GM21381 (cell line): ENCODE results near the gene GPR153.
A peak's percentile ranks its signal among the peaks of the same experiment; 100 is the strongest.

Source experiments
- ATAC-seq: cut with Tn5 transposase; IDR thresholded peaks from one replicate; pipeline ENCODE4 v1.9.1; 2021; ENCODE audit warnings: mild to moderate bottlenecking, moderate library complexity; ENCODE audit not compliant: unreplicated experiment

Gene GPR153

GRCh38 chr1:6249739-6250689 is 10.9 kb downstream of the GPR153 start:
- no peak for ATAC-seq

DNA sequence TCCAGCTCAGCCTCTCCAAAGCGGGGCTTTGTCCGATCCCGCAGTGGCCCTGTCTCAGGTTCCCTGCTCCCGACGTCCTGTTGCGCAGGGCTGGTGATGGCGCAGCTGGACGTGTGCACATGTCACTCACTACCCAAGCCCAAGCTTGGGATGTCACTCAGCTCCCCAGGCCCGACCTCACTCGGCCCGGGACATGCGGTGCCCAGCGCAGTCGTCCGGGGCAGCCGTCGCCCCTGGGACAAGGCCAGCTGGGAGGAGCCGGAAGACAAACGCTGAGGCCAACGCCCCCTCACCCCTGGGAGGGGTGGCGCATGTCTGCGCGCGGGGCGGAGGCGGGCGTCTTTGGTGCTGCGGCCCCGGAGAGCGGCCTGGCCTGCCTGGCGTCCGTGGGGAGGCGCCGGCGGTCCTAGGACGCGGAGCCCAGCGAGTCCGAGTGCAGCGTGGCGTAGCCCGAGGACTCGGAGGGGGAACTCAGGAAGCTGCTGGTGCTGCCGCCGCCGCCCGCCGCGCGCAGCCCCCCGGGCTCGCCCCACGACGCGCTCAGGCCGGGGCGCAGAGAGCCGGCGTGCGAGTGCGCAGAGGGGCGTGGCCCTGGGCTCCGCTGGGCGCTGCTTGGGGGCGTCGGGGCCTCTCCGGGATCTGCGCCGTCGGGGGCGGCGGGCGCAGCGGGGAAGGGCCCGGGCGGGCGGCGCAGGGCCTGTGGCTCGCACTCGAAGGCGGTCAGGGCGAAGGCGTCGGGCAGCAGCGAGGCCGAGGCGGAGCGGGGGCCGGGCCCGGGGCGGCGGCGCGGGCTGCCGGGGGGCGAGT is 11.8 kb downstream of the GPR153 start:
- ATAC-seq = no peak

DNA sequence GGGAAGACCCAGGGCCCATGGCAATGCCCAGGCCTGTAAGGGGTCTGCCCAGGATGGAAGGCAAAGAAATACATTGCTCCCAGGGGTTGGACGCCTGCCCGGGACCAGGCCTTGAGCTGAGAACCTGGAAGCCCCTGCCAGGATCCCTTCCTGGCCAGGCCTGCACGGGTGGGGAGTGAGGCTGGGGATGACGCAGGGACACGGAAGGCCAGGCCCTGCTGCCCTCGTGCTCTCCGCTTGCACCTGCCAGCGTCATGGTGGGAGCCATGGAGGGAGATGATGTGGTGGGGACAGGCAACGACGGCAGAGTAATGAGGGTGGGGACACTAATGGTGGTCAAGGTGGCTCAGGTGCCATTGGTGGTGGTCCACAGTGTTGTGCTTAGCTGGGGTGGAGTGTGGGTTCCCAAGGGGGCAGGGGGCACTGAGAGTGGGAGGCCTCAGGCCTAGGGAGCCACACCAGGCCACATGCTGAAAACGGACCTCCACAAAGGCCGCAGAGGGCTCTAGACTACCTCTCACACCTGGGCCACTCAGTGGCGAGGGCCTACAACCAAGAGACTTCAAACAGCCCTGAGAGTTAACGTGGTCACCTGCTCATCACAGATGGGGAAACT is 12.6 kb downstream of the GPR153 start:
- no peak for ATAC-seq

- ATAC-seq = no peak
These were observed 13.2 kb downstream of the GPR153 start for GRCh38 chr1:6247651-6248050.

DNA sequence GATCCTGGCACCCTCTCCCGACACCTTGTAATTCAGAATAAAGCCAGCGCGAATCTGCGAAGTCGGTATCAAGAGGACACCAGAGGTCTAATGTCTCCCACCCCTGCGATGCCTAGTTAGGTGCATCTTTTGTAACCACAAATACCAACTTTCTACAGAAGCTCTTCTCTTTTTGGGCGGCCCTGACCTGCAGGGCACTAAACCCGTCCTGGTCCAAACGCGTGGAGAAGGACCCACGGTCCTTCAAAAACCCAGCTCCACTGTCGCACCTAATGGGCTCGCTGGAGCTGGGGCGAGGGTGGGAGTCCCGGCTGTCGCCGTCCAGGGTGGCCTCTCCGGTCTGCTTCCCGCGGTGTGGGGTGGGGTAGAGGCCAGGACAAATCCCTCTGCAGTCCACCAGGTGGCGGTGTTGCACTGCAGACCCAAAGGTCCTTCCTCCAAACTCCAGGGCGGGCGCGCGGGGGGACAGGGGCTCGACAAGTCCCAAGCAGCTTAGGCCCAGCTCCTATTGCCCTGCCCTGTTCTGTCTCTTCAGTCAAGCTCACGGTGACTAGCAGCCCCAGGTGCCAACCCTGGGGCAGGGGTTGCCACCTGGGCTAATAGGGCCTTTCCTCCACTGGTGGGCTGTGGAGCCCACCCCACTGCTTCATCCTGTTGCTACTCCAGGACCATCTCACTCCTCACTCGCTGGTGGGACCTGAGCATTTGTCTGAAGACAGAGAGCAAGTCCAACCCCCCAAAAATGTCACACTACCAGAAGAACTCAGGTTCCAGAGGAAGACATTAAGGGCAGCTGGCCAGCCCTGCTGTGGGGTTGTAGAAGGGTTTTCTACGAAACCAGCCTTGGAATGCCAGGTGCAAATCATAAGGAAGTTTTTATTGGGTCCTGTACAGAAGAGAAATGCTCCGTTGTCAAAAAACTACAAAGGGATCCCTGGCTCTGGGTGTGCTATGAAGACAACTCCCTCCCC is 14.1 kb downstream of the GPR153 start:
- ATAC-seq = peak; percentile 46

GRCh38 chr1:6245869-6246496 is 14.9 kb downstream of the GPR153 start:
- no peak for ATAC-seq

DNA sequence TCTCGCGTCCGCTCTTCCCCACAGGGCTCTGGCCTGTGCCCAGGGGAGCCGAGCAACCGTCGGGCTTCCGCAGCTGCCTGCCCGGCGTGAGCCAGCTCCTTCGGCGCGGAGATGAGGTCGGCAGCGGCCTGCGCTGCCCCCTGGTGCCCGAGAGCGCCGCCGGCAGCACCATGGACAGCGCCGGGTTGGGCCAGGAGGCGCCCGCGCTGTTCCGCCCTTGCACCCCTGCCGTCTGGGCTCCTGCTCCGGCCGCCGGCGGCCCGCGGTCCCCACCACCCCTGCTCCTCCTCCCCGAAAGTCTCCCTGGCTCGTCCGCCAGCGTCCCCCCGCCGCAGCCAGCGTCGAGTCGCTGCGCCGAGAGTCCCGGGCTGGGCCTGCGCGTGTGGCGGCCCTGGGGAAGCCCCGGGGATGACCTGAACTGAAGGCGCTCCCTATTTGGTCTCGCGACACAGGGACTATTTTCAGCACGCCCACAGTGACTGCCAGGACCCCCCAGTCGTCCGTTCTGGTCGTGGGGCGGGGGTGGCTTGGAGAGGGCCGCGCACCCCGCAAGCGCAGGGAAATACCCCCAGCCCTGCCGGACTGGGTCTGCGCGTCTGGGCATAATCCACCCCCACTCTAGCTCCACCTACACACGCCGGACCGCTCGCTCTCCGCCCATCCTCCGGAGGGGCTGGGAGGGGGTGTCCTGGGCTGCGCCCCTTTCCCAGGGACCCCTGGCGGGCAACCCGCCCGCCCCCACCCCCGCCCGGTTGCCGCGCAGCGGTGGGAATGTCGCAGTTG is 15.6 kb downstream of the GPR153 start:
- peak; percentile 59 for ATAC-seq

- no peak for ATAC-seq
These were observed 16.4 kb downstream of the GPR153 start for GRCh38 chr1:6244401-6245049.

GRCh38 chr1:6243993-6244392 is 16.9 kb downstream of the GPR153 start, which contains the start of gene HES3:
Gene HES3 (plus strand): TSS chr1:6244179. CDS start chr1:6244366, 187 bp downstream.
- no peak for ATAC-seq

- no peak for ATAC-seq
These were observed 17.7 kb downstream of the GPR153 start for GRCh38 chr1:6243053-6243834.

DNA sequence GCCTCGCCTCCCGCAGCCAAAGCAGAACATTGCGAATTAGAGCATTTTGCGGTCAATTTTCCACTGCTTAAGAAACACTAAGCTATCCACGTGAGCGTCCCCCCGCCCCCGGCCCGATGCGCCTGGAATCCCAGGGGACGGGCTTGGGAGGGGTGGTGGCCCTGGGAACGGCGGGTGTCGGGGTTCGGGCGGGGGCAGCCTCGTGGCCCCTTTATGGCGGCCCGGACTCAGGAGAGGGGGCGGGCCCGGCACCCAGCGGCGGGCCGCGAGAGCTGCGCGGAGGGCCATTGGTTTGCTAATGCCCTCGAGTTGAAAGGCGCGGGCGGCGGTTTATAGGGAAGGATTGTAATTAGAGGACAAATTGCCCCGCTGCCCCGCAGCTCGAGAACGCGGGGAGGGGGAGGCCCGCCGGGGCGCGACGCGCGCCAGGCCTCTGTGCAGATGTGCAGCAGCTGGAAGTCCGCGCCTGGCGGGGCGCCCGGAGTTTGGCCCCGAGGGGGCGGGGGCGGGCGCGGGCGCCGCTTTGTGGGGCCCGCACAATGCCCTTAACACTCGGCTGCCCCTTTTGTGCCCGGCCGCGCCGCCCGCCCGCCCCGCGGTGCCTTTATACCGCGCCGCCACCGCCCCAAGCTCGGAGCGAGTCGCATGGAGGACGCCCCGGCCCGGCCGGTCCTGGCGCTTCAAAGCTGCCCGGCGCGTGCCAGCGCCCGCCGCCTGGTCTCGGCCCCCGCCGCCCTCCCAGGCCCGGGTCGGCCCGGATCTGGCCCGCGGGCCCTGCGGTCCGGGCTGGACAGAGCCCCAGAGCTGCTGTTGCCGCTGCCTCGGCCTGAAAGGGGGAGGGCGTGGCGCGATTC is 18.8 kb downstream of the GPR153 start:
- ATAC-seq = no peak

DNA sequence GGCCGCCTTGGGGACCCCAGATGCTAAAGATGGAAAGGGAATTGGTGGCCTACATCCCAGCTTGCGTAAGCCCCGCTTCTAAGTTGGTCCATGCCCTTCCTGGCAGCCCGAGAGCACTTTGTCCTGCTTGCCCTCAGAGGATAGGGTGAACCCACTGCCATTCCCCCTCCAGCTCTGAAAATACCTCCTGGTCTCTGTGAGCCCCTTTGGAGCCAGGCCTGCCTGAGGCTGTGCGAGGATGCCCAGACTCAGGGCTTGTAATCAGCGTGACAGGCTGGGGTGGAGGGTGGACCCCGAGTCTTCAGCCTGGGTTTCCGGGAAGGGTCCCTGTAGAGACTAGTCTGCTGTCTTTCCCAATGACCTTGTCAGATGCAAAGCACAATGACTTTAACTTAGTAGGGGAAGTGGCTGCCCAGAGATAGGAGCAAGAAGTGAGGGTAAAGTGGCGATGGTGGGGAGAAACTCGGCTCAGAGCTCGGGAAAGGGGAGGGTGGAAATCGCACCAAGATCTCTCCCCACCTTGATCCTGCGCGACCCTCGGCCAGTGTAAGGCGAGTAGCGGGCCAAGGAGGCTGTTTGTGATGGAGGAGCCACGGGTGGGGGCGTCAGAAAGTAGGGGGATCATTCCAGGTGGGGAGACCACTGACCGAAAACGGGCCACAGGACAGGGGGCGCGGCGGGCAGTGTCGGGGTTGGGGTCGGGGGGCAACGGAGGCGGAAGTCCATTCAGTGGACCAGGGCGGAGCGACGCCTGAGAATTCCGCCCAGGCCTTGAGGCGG is 19.6 kb downstream of the GPR153 start:
- ATAC-seq = no peak

- ATAC-seq = no peak
These were observed 20.7 kb downstream of the GPR153 start for GRCh38 chr1:6239950-6240768.

- no peak for ATAC-seq
These were observed 21.6 kb downstream of the GPR153 start for GRCh38 chr1:6239213-6239752.

DNA sequence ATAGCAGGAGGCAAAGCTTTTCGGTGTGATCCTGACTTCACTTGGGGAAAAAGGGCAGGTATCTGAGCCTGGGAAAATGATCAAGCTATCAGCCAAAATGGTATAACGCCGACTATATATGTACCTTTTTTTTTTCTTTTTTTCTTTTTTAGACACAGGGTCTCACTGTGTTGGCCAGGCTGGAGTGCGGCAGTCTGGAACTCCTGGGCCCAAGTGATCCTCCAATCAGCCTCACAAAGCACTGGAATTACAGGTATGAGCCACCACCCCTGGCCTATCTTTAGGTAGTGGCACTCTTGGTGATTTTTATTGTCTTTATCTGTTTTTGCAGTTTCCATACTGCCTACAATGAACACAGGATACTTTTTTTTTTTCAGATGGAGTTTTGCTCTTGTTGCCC is 23.8 kb downstream of the GPR153 start:
- no peak for ATAC-seq
